HFF-Myc (cell line): Measurements from ENCODE around the gene EPYC.
A peak's percentile ranks its signal among the peaks of the same experiment; 100 is the strongest.

Experiments
- DNase-seq: peaks from one replicate; pipeline ENCODE4 v3.0.0-alpha.2; 2011; ENCODE audit warnings: low read depth; ENCODE audit errors: extremely low read depth
- H3K4me3 ChIP-seq: replicated peaks from 2 replicates; pipeline ENCODE4 v1.5.1; 2011; ENCODE audit warnings: low read depth, mild to moderate bottlenecking, control low read depth, low read length
- TF ChIP-seq, protein P1 (sequence below): IDR thresholded peaks from 2 replicates; pipeline ENCODE4 v1.5.1; 2012; ENCODE audit warnings: mild to moderate bottlenecking, low read depth, low read length, control low read depth; ENCODE audit errors: missing control alignments

Gene EPYC

GRCh38 chr12:91037276-91037675 lies 32.5 kb upstream of the EPYC start:
- no peak overlapping the region for H3K4me3 ChIP-seq
- no peak for DNase-seq
- TF ChIP-seq, protein P1, sequence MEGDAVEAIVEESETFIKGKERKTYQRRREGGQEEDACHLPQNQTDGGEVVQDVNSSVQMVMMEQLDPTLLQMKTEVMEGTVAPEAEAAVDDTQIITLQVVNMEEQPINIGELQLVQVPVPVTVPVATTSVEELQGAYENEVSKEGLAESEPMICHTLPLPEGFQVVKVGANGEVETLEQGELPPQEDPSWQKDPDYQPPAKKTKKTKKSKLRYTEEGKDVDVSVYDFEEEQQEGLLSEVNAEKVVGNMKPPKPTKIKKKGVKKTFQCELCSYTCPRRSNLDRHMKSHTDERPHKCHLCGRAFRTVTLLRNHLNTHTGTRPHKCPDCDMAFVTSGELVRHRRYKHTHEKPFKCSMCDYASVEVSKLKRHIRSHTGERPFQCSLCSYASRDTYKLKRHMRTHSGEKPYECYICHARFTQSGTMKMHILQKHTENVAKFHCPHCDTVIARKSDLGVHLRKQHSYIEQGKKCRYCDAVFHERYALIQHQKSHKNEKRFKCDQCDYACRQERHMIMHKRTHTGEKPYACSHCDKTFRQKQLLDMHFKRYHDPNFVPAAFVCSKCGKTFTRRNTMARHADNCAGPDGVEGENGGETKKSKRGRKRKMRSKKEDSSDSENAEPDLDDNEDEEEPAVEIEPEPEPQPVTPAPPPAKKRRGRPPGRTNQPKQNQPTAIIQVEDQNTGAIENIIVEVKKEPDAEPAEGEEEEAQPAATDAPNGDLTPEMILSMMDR: no peak

GRCh38 chr12:91033251-91033650 lies 28.5 kb upstream of the EPYC start:
- no peak overlapping the region for H3K4me3 ChIP-seq
- no peak for DNase-seq
- TF ChIP-seq, protein P1: no peak

DNA sequence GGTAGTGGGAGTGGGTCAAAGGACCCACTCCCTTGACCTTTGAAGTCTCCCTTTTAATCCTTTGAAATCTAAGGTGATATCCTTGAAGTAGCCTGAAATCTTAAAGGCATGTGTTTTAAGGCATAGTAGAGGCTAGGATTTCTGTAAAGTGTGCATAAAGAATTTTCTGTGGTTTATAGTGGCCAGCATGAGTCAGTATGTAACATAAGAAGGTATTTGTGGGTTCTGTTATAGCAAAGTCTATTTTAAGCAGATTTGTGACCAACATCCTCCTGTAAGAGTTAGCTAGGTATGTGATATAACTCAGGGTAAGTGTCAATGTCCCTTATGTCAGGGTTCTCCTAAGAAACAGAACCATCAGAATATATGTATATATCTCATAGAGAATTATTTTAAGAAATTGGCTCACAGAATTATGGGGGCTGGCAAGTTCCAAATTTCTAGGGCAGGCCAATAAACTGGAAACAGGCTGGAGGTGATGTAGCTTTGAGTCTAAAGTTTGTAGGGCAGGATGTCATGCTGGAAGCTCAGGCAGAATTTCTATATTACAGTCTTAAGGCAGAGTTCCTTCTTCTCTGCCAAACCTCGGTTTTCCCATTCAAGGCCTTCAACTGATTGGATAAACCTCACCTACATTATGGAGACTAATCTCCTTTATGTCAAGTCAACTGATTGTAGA lies 18.7 kb upstream of the EPYC start:
- TF ChIP-seq, protein P1: no peak
- no peak overlapping the region for H3K4me3 ChIP-seq
- DNase-seq: peak; percentile 63

GRCh38 chr12:91021076-91021475 lies 16.3 kb upstream of the EPYC start:
- no peak for DNase-seq
- no peak overlapping the region for H3K4me3 ChIP-seq
- TF ChIP-seq, protein P1: no peak

DNA sequence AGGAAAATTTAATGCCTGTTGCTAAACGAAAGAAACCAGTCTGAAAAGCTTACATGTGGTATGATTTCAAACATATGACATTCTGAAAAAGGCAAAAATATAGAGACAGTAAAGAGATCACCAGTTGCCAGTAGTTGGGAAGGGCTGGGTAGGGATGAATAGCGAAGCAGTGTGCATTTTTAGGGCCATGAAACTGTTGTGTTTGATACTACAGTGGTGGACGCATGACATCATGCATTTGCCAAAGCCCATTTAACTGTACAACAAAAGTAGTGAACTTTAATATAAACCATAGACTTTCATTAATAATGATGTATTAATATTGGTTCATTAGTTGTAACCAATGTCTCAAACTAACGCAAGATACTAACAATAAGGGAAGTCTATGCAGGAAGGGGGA lies 14.7 kb upstream of the EPYC start:
- TF ChIP-seq, protein P1: no peak
- DNase-seq: no peak
- H3K4me3 ChIP-seq: no peak overlapping the region

GRCh38 chr12:91017511-91018263 lies 12.9 kb upstream of the EPYC start:
- DNase-seq: no peak
- no peak overlapping the region for H3K4me3 ChIP-seq
- TF ChIP-seq, protein P1: no peak
